OCI-LY1 (cell line): Measurements from ENCODE around the gene PTCD1.

Experiments
- H2AFZ ChIP-seq: fragments of 200-600 bp; sonication (generic), shearing (Covaris generic); 2 replicates; pipeline ENCODE4 v1.6.0; 2014; ENCODE audit warnings: antibody characterized with exemption, mild to moderate bottlenecking, low read length
- H3F3A ChIP-seq: fragments of 200-600 bp; sonication (generic), shearing (Covaris generic); 2 replicates; pipeline ENCODE4 v1.6.0; 2014; ENCODE audit warnings: mild to moderate bottlenecking, antibody characterized with exemption, low read length, moderate library complexity; ENCODE audit not compliant: insufficient read depth
- H3K27ac ChIP-seq: fragments of 200-600 bp; sonication (generic); 2 replicates; pipeline ENCODE4 v1.5.1; 2014; ENCODE audit warnings: low read length, mixed run types, mild to moderate bottlenecking, low read depth; ENCODE audit not compliant: poor library complexity, severe bottlenecking
- H3K27me3 ChIP-seq: fragments of 200-600 bp; sonication (generic); 2 replicates; pipeline ENCODE4 v1.6.0; 2014; ENCODE audit warnings: antibody characterized with exemption, mild to moderate bottlenecking, low read length, moderate library complexity; ENCODE audit not compliant: insufficient read depth
- H3K36me3 ChIP-seq: fragments of 200-600 bp; sonication (generic); 2 replicates; pipeline ENCODE4 v1.6.1; 2014; ENCODE audit warnings: mild to moderate bottlenecking, antibody characterized with exemption, low read length, moderate library complexity, mixed read lengths; ENCODE audit not compliant: insufficient read depth
- H3K4me1 ChIP-seq: fragments of 200-600 bp; sonication (generic); 2 replicates; pipeline ENCODE4 v1.5.1; 2014; ENCODE audit warnings: mild to moderate bottlenecking, low read length, moderate library complexity; ENCODE audit not compliant: insufficient read depth, severe bottlenecking
- H3K4me2 ChIP-seq: fragments of 200-600 bp; sonication (generic), shearing (Covaris generic); 2 replicates; pipeline ENCODE4 v1.6.1; 2014; ENCODE audit warnings: low read length
- H3K4me3 ChIP-seq: fragments of 200-600 bp; sonication (generic); 2 replicates; pipeline ENCODE4 v1.5.1; 2014; ENCODE audit warnings: low read length, low read depth, mild to moderate bottlenecking, mixed read lengths; ENCODE audit not compliant: poor library complexity, severe bottlenecking
- H3K79me2 ChIP-seq: fragments of 200-600 bp; shearing (Covaris generic); 2 replicates; pipeline ENCODE4 v1.6.1; 2016; ENCODE audit warnings: mixed run types, low read length, mixed read lengths; ENCODE audit not compliant: insufficient read depth
- H3K9ac ChIP-seq: fragments of 200-600 bp; sonication (generic), shearing (Covaris generic); 2 replicates; pipeline ENCODE4 v1.6.1; 2014; ENCODE audit warnings: mild to moderate bottlenecking, low read length, mixed read lengths
- H3K9me2 ChIP-seq: fragments of 200-600 bp; sonication (generic), shearing (Covaris generic); 2 replicates; pipeline ENCODE4 v1.6.1; 2014; ENCODE audit warnings: low read depth, mild to moderate bottlenecking, low read length, mixed read lengths
- H3K9me3 ChIP-seq: fragments of 200-600 bp; shearing (Covaris generic); 2 replicates; pipeline ENCODE4 v1.6.1; 2014; ENCODE audit warnings: low read length, mixed read lengths
- H4K20me1 ChIP-seq: fragments of 200-600 bp; sonication (generic), shearing (Covaris generic); 2 replicates; pipeline ENCODE4 v1.6.0; 2016; ENCODE audit warnings: mild to moderate bottlenecking, low read length; ENCODE audit not compliant: insufficient read depth
- EZH2 ChIP-seq: fragments of 200-600 bp; sonication (generic), shearing (Covaris generic); IDR thresholded peaks from 2 replicates; pipeline ENCODE4 v1.8.0; 2017; ENCODE audit warnings: borderline replicate concordance, mixed run types, mild to moderate bottlenecking, antibody characterized with exemption, low read length, moderate library complexity, mixed read lengths
- TF ChIP-seq, protein P1 (sequence below): fragments of 200-600 bp; sonication (generic), shearing (Covaris generic); IDR thresholded peaks from 2 replicates; pipeline ENCODE4 v1.5.1; 2017; ENCODE audit warnings: mild to moderate bottlenecking, antibody characterized with exemption, low read length, moderate library complexity, mixed read lengths

Gene PTCD1

DNA sequence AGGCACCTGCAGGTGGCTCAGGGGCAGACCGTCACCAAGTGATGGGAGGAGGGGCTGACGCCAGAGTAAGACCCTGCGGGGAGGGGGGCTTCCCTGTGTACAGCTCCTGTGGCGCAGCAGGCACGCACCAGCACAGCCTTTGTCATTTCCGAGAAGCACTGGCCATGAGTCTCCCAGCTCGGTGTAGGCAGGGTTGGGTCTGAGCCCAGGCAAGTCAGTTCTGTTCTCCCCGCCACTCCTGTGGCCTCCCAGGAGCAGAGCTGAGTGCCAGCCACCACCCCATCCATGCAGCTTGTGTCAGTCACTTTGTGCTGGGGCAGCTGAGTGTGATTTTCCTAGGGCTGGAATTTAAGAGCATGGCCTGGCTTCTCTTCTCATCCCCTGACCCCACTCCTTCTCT is 13.3 kb upstream of the PTCD1 start:
- Histone ChIP-seq H3K9ac (no peak overlapping the region), H3K4me2 (no peak overlapping the region), H3K4me1 (no peaks in the 10 kb centered on the region), H3K9me3 (no peaks in the 10 kb centered on the region), H3K27ac (no peak overlapping the region), H3K27me3 (no peaks in the 10 kb centered on the region), H3K4me3 (no peak overlapping the region), H2AFZ (no peak overlapping the region), H3K36me3 (peaks cover 98% of the 10 kb centered on the region), H3F3A (no peaks in the 10 kb centered on the region), H3K9me2 (no peaks in the 10 kb centered on the region), H4K20me1 (no peaks in the 10 kb centered on the region), H3K79me2 (no peaks in the 10 kb centered on the region)
- TF ChIP-seq, protein P1, sequence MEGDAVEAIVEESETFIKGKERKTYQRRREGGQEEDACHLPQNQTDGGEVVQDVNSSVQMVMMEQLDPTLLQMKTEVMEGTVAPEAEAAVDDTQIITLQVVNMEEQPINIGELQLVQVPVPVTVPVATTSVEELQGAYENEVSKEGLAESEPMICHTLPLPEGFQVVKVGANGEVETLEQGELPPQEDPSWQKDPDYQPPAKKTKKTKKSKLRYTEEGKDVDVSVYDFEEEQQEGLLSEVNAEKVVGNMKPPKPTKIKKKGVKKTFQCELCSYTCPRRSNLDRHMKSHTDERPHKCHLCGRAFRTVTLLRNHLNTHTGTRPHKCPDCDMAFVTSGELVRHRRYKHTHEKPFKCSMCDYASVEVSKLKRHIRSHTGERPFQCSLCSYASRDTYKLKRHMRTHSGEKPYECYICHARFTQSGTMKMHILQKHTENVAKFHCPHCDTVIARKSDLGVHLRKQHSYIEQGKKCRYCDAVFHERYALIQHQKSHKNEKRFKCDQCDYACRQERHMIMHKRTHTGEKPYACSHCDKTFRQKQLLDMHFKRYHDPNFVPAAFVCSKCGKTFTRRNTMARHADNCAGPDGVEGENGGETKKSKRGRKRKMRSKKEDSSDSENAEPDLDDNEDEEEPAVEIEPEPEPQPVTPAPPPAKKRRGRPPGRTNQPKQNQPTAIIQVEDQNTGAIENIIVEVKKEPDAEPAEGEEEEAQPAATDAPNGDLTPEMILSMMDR: no peak
- TF ChIP-seq EZH2: no peak

DNA sequence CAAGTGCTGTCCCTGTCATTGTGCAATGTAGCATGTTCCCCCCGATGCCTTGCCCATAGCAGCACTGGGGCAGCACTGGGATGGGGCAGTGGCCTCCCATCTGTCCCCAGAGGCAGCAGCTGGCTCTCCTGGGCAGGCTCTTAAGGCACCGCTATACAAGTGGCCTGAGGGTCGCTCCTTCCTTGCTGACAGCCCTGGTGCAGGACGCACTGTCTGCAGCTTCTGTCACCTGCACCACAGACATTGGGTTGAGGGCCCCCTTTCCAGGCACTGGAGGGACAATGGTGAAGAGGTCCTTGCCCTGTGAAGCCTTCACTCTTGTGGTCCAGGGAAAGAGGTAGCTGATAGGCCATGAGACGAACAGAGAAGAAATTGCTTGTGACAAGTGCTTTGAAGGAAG is 10.7 kb upstream of the PTCD1 start:
- Histone ChIP-seq H3K4me2 (no peak overlapping the region), H3K9me2 (no peaks in the 10 kb centered on the region), H3K79me2 (no peaks in the 10 kb centered on the region), H3K27ac (no peak overlapping the region), H4K20me1 (no peaks in the 10 kb centered on the region), H2AFZ (no peak overlapping the region), H3K9ac (no peak overlapping the region), H3K9me3 (no peaks in the 10 kb centered on the region), H3F3A (no peaks in the 10 kb centered on the region), H3K4me3 (no peak overlapping the region), H3K4me1 (no peaks in the 10 kb centered on the region), H3K27me3 (no peaks in the 10 kb centered on the region), H3K36me3 (peaks cover 95% of the 10 kb centered on the region)
- TF ChIP-seq, protein P1: no peak
- no peak for TF ChIP-seq EZH2

DNA sequence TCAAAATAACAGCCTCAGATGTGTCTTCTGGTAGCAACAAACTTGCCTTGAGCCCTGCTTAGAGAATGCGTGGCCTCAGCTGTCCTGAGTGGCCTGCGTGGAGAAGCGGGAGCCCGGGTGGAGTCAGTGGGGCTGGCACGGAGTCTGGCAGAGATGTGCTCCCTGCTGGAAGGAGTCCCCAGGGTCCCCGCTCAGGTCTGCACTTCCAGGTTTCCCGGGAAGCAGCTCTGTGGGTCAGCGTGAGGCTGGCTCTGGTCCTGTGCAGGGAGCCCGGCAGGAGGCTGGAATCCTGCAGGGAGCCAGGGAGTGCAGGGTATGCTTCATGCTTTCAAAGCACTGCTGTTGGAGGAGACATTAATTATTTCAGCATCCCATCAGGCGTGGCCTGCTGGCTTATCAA is 10.3 kb upstream of the PTCD1 start:
- Histone ChIP-seq H3K4me1 (no peaks in the 10 kb centered on the region), H4K20me1 (no peaks in the 10 kb centered on the region), H3K4me3 (no peak overlapping the region), H3K36me3 (peaks cover 93% of the 10 kb centered on the region), H3K9me3 (no peaks in the 10 kb centered on the region), H3K9ac (no peak overlapping the region), H2AFZ (no peak overlapping the region), H3K79me2 (no peaks in the 10 kb centered on the region), H3K27me3 (no peaks in the 10 kb centered on the region), H3K9me2 (no peaks in the 10 kb centered on the region), H3K4me2 (no peak overlapping the region), H3F3A (no peaks in the 10 kb centered on the region), H3K27ac (no peak overlapping the region)
- TF ChIP-seq, protein P1: no peak
- no peak for TF ChIP-seq EZH2
